ENCODE measurements around the gene PRKN. TPM values are rescaled to one million over a fixed set of nuclear protein-coding genes. Genes with fewer than 3 reads are reported as not detected.

PRKN gene
- total RNA-seq, 1 donor from 2014 or later = 25.5 TPM

- H3K4me1 ChIP-seq = peaks cover 7% of the 10 kb centered on the region
- TF ChIP-seq CTCF (IDR thresholded peaks at IDR 0.05; ENCODE audit: borderline replicate concordance) = no peak
- H3K9me3 ChIP-seq (replicated peaks) = no peaks in the 10 kb centered on the region
- no peaks in the 10 kb centered on the region for H3K27me3 ChIP-seq (ENCODE audit: low read depth)
- H3K36me3 ChIP-seq = no peaks in the 10 kb centered on the region
- intact Hi-C loops (cut with micrococcal nuclease) = no loop called here
- H3K27ac ChIP-seq (replicated peaks) = no peak overlapping the region
- no peak for DNase-seq
- no peak overlapping the region for H3K4me3 ChIP-seq
Observed at GRCh38 chr6:161631676-161632194, 1095.8 kb downstream of the PRKN start.

GRCh38 chr6:161630674-161631073 is 1096.9 kb downstream of the PRKN start:
- H3K36me3 ChIP-seq = no peaks in the 10 kb centered on the region
- intact Hi-C loops (cut with micrococcal nuclease) = no loop called here
- H3K27me3 ChIP-seq (ENCODE audit: low read depth) = no peaks in the 10 kb centered on the region
- no peaks in the 10 kb centered on the region for H3K9me3 ChIP-seq (replicated peaks)
- no peak overlapping the region for H3K4me3 ChIP-seq
- no peak for TF ChIP-seq CTCF (IDR thresholded peaks at IDR 0.05; ENCODE audit: borderline replicate concordance)
- DNase-seq = no peak
- H3K4me1 ChIP-seq = peaks cover 7% of the 10 kb centered on the region
- no peak overlapping the region for H3K27ac ChIP-seq (replicated peaks)

- Histone ChIP-seq H3K4me3 (no peak overlapping the region), H3K27ac (replicated peaks) (no peak overlapping the region), H3K27me3 (ENCODE audit: low read depth) (no peaks in the 10 kb centered on the region), H3K9me3 (replicated peaks) (no peaks in the 10 kb centered on the region), H3K36me3 (no peaks in the 10 kb centered on the region), H3K4me1 (peaks cover 10% of the 10 kb centered on the region)
- DNase-seq = no peak
- intact Hi-C loops (cut with micrococcal nuclease) = no loop called here
- TF ChIP-seq CTCF (IDR thresholded peaks at IDR 0.05; ENCODE audit: borderline replicate concordance) = no peak
Observed at GRCh38 chr6:161626132-161626676, 1101.4 kb downstream of the PRKN start.

GRCh38 chr6:161624111-161624510 is 1103.5 kb downstream of the PRKN start:
- peaks cover 10% of the 10 kb centered on the region for H3K4me1 ChIP-seq
- H3K27me3 ChIP-seq (ENCODE audit: low read depth) = no peaks in the 10 kb centered on the region
- no peaks in the 10 kb centered on the region for H3K9me3 ChIP-seq (replicated peaks)
- intact Hi-C loops (cut with micrococcal nuclease) = no loop called here
- DNase-seq = no peak
- TF ChIP-seq CTCF (IDR thresholded peaks at IDR 0.05; ENCODE audit: borderline replicate concordance) = no peak
- H3K4me3 ChIP-seq = no peak overlapping the region
- H3K27ac ChIP-seq (replicated peaks) = no peak overlapping the region
- no peaks in the 10 kb centered on the region for H3K36me3 ChIP-seq

GRCh38 chr6:161622779-161623178 is 1104.8 kb downstream of the PRKN start:
- peaks cover 10% of the 10 kb centered on the region for H3K4me1 ChIP-seq
- DNase-seq = no peak
- no peaks in the 10 kb centered on the region for H3K27me3 ChIP-seq (ENCODE audit: low read depth)
- no peak overlapping the region for H3K27ac ChIP-seq (replicated peaks)
- no peaks in the 10 kb centered on the region for H3K9me3 ChIP-seq (replicated peaks)
- TF ChIP-seq CTCF (IDR thresholded peaks at IDR 0.05; ENCODE audit: borderline replicate concordance) = no peak
- no peak overlapping the region for H3K4me3 ChIP-seq
- H3K36me3 ChIP-seq = no peaks in the 10 kb centered on the region
- intact Hi-C loops (cut with micrococcal nuclease) = no loop called here
